ENCODE results near the gene TIFAB. TPM values are rescaled to one million over a fixed set of nuclear protein-coding genes. Genes with fewer than 3 reads are reported as not detected.

The TIFAB gene
- total and polyA plus RNA-seq, 4 experiments from 2014 or later, result 0.19 TPM; not detected in 3

DNA sequence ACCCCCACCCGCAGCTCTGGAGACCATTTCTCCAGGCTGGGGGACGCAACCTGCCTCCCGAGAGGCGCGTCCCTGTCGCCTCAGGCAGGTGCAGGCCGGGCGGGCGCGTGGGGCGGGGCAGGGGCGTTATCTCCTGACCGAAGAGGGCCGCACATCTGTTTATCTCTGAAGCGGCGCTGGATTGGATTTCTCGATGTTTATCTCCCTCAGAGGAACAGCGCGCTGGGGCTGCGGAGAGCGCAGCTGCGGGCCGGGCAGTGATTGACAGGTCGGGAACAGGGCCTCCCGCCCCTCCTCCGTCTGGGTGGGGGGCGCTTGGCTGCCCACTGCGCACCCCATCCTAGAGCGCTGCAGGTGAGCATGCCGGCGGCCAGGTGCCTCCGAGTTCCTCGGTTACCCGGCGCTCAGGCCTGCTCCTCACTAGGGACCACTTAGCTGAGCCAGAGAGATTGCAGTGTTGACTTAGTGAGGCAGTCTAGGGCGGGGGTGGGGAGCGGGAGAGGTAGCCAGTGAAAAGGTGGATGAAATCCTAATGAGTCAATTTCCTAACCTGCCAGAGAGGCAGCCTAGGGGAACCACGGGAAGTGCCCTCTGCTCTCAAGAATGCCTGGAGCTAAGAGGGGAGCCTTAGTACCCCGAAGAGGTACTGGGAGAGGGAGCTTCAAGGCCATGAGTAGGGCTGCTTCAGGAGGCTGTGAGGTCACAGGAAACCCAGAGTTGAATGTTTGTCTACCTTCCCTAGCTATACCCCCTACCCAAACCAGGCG lies 39.6 kb upstream of the TIFAB start:
- no peak overlapping the region for H3K27ac Mint-ChIP-seq
- H3K36me3 Mint-ChIP-seq, result no peaks in the 10 kb centered on the region
- H3K36me3 ChIP-seq (ENCODE audit: insufficient read depth, low read length), result no peaks in the 10 kb centered on the region
- H3K27me3 ChIP-seq (ENCODE audit: insufficient read depth, low read length), result peaks cover 10% of the 10 kb centered on the region
- H3K9me3 Mint-ChIP-seq, result no peaks in the 10 kb centered on the region
- intact Hi-C loops (cut with micrococcal nuclease), result no loop called here
- H3K9me3 ChIP-seq (ENCODE audit: control insufficient read depth in 1 of 2, low read length in 2 of 2), result no peaks in the 10 kb centered on the region
- H3K4me3 Mint-ChIP-seq, result no peak overlapping the region
- no peak overlapping the region for H3K4me3 ChIP-seq (ENCODE audit: low read length in 2 of 2)
- H3K27me3 Mint-ChIP-seq, result peaks cover 42 to 47% of the 10 kb centered on the region in 2 donors
- no peak for DNase-seq
- H3K4me1 Mint-ChIP-seq, result peaks cover 6 to 13% (median 8%) of the 10 kb centered on the region in 4 donors
- no peaks in the 10 kb centered on the region for H3K4me1 ChIP-seq (ENCODE audit: insufficient read depth, low read length)
- CTCF ChIA-PET (ENCODE audit: partially characterized antibody), result no interaction called here
- POLR2A ChIA-PET (ENCODE audit: partially characterized antibody), result no interaction called here
- H3K27ac ChIP-seq (ENCODE audit: low read depth, low read length), result no peak overlapping the region

- Histone ChIP-seq H3K36me3 (ENCODE audit: insufficient read depth, low read length) (no peaks in the 10 kb centered on the region), H3K4me1 (ENCODE audit: insufficient read depth, low read length) (no peaks in the 10 kb centered on the region), H3K4me3 (ENCODE audit: low read length in 2 of 2) (no peak overlapping the region), H3K27ac (ENCODE audit: low read depth, low read length) (no peak overlapping the region), H3K27me3 (ENCODE audit: insufficient read depth, low read length) (peaks cover 10% of the 10 kb centered on the region), H3K9me3 (ENCODE audit: control insufficient read depth in 1 of 2, low read length in 2 of 2) (no peaks in the 10 kb centered on the region)
- no peak overlapping the region for H3K27ac Mint-ChIP-seq
- H3K9me3 Mint-ChIP-seq, result no peaks in the 10 kb centered on the region
- no peak overlapping the region for H3K4me3 Mint-ChIP-seq
- no peaks in the 10 kb centered on the region for H3K36me3 Mint-ChIP-seq
- peaks cover 6 to 13% (median 8%) of the 10 kb centered on the region in 4 donors for H3K4me1 Mint-ChIP-seq
- H3K27me3 Mint-ChIP-seq, result peaks cover 47 to 49% of the 10 kb centered on the region in 2 donors
- intact Hi-C loops (cut with micrococcal nuclease), result no loop called here
- no peak for DNase-seq
- ChIA-PET POLR2A (ENCODE audit: partially characterized antibody) (no interaction called here), CTCF (ENCODE audit: partially characterized antibody) (no interaction called here)
These were observed 38.9 kb upstream of the TIFAB start for GRCh38 chr5:135491038-135491551.

- DNase-seq, result no peak
- Mint-ChIP-seq H3K27ac (no peak overlapping the region), H3K36me3 (no peaks in the 10 kb centered on the region), H3K4me1 (peaks cover 6 to 13% (median 8%) of the 10 kb centered on the region in 4 donors), H3K9me3 (no peaks in the 10 kb centered on the region), H3K4me3 (no peak overlapping the region), H3K27me3 (peaks cover 47 to 52% of the 10 kb centered on the region in 2 donors)
- ChIA-PET POLR2A (ENCODE audit: partially characterized antibody) (no interaction called here), CTCF (ENCODE audit: partially characterized antibody) (no interaction called here)
- H3K36me3 ChIP-seq (ENCODE audit: insufficient read depth, low read length), result no peaks in the 10 kb centered on the region
- H3K27ac ChIP-seq (ENCODE audit: low read depth, low read length), result no peak overlapping the region
- H3K9me3 ChIP-seq (ENCODE audit: control insufficient read depth in 1 of 2, low read length in 2 of 2), result no peaks in the 10 kb centered on the region
- H3K27me3 ChIP-seq (ENCODE audit: insufficient read depth, low read length), result peaks cover 17% of the 10 kb centered on the region
- intact Hi-C loops (cut with micrococcal nuclease), result no loop called here
- H3K4me1 ChIP-seq (ENCODE audit: insufficient read depth, low read length), result no peaks in the 10 kb centered on the region
- H3K4me3 ChIP-seq (ENCODE audit: low read length in 2 of 2), result no peak overlapping the region
These were observed 38.3 kb upstream of the TIFAB start for GRCh38 chr5:135490245-135491037.

- Mint-ChIP-seq H3K9me3 (no peaks in the 10 kb centered on the region), H3K27ac (no peak overlapping the region), H3K36me3 (no peaks in the 10 kb centered on the region), H3K27me3 (peaks cover 48 to 55% of the 10 kb centered on the region in 2 donors), H3K4me1 (peaks cover 6 to 13% (median 8%) of the 10 kb centered on the region in 4 donors), H3K4me3 (peak overlapping the region in 2 of 8 donors; percentile 55 to 72)
- Histone ChIP-seq H3K4me3 (ENCODE audit: low read length in 2 of 2) (no peak overlapping the region), H3K36me3 (ENCODE audit: insufficient read depth, low read length) (no peaks in the 10 kb centered on the region), H3K27ac (ENCODE audit: low read depth, low read length) (no peak overlapping the region), H3K4me1 (ENCODE audit: insufficient read depth, low read length) (no peaks in the 10 kb centered on the region), H3K27me3 (ENCODE audit: insufficient read depth, low read length) (peaks cover 18% of the 10 kb centered on the region), H3K9me3 (ENCODE audit: control insufficient read depth in 1 of 2, low read length in 2 of 2) (no peaks in the 10 kb centered on the region)
- no peak for DNase-seq
- intact Hi-C loops (cut with micrococcal nuclease), result no loop called here
- ChIA-PET POLR2A (ENCODE audit: partially characterized antibody) (no interaction called here), CTCF (ENCODE audit: partially characterized antibody) (no interaction called here)
These were observed 37.5 kb upstream of the TIFAB start for GRCh38 chr5:135489466-135490244.

DNA sequence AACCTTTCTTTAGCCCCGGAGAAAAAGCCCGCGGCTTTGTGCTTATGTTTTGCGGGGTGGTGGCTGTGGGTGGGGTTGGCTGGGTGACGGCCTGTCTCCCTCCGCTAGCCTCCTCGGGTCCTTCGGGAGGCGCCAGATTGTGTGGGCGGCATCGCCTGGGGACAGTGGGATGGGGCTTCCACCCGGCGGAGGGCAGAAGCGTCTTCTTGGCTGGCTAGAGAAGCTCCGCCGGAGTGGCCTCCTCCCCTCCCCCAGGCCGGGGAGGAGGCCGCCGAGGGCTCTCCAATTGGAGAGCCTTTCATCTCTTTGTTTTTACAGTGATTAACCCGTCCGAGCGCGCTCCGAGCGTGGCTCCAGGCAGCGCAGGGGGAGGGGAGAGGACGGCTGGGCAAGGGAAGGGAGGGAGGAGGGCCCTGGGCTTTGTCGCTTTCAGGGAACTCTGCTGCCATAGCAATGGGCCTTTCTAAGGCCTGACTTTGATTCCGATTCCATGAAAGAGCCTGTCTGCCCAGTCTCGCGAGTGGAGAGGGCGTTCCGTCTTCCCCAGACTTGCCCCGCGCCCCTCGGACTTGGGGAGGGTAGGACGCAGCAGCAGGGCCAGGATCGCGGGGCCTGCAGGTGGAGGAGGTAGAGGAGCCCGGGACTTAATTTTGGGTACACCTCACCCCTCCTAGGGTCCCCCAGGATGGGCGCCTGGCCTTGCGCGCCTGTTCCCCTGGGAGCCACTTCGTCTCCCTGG lies 36.7 kb upstream of the TIFAB start:
- Histone ChIP-seq H3K9me3 (ENCODE audit: control insufficient read depth in 1 of 2, low read length in 2 of 2) (no peaks in the 10 kb centered on the region), H3K4me3 (ENCODE audit: low read length in 2 of 2) (no peak overlapping the region), H3K27ac (ENCODE audit: low read depth, low read length) (no peak overlapping the region), H3K36me3 (ENCODE audit: insufficient read depth, low read length) (no peaks in the 10 kb centered on the region), H3K27me3 (ENCODE audit: insufficient read depth, low read length) (peaks cover 18% of the 10 kb centered on the region), H3K4me1 (ENCODE audit: insufficient read depth, low read length) (no peaks in the 10 kb centered on the region)
- intact Hi-C loops (cut with micrococcal nuclease), result no loop called here
- Mint-ChIP-seq H3K4me3 (peak overlapping the region in 1 of 8 donors; percentile 52), H3K36me3 (no peaks in the 10 kb centered on the region), H3K9me3 (no peaks in the 10 kb centered on the region), H3K4me1 (peaks cover 6 to 13% (median 8%) of the 10 kb centered on the region in 4 donors), H3K27ac (no peak overlapping the region), H3K27me3 (peaks cover 51% of the 10 kb centered on the region in 2 donors)
- CTCF ChIA-PET (ENCODE audit: partially characterized antibody), result no interaction called here
- POLR2A ChIA-PET (ENCODE audit: partially characterized antibody), result no interaction called here
- no peak for DNase-seq

DNA sequence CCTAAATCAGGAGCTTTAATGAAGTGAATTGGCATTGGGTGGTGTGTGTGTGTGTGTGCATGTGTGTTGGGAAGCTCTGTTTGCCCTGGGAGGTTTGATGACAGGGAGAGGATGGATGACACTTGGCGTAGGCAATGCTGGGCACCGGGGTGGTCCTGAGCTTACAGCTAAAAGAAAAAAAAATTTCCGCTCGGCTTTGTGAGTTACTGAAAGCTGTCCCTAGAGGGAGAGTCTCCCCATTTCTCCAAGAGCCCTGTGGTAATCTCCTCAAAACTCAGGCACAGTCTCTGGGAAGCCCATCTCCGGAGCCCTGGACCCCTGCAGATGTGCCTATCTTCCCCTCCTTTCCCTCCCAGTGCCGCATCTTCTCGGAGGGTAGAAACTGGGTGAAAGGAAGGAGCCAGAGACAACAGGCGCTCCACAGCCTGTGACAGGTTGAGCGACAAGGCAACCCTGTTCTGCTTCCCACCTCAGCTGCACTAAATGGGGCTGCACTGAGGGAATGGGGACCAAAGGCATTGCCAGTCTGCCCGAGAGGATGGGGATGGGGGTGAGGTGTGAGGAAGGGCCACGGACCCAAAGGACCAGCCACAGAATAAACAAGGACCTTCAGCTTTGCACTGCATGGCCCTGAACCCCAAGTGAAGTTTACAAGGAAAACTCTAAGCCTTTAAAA lies 35.8 kb upstream of the TIFAB start:
- Mint-ChIP-seq H3K27me3 (peaks cover 49 to 52% of the 10 kb centered on the region in 2 donors), H3K4me3 (no peak overlapping the region), H3K27ac (no peak overlapping the region), H3K9me3 (no peaks in the 10 kb centered on the region), H3K4me1 (peaks cover 6 to 13% (median 8%) of the 10 kb centered on the region in 4 donors), H3K36me3 (no peaks in the 10 kb centered on the region)
- Histone ChIP-seq H3K9me3 (ENCODE audit: control insufficient read depth in 1 of 2, low read length in 2 of 2) (no peaks in the 10 kb centered on the region), H3K4me1 (ENCODE audit: insufficient read depth, low read length) (no peaks in the 10 kb centered on the region), H3K27ac (ENCODE audit: low read depth, low read length) (no peak overlapping the region), H3K27me3 (ENCODE audit: insufficient read depth, low read length) (peaks cover 15% of the 10 kb centered on the region), H3K4me3 (ENCODE audit: low read length in 2 of 2) (no peak overlapping the region), H3K36me3 (ENCODE audit: insufficient read depth, low read length) (no peaks in the 10 kb centered on the region)
- no peak for DNase-seq
- intact Hi-C loops (cut with micrococcal nuclease), result no loop called here
- ChIA-PET CTCF (ENCODE audit: partially characterized antibody) (interaction anchor here (0.8 to 1.1 kb wide), 2 partner anchors 27 to 77 kb away, joined by 3 to 4 read pairs; no protein-coding TSS in a partner anchor), POLR2A (ENCODE audit: partially characterized antibody) (no interaction called here)

Data from CD4-positive, alpha-beta memory T cell (primary cell).